ENCODE measurements around the gene WWC2.

DNA sequence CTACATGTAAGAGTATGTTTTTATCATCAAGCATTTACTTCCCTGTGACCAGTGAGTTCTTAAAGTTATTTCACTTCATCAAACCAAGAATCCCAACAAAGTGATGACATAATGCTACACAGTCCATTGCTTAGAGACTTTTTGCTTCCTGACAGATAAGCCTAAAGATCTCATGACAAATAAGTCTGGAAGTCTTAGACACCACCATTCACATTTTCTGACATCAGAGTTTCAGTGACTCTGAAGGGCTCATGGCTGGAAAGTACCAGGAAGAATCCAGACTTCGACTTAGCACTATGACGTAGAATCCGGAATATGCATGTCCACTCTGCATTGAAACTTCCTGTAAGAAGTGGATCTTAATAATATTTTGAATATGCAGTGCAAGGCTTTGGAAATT is 167.3 kb downstream of the WWC2 start:
- TF ChIP-seq EZH2 (IDR thresholded peaks at IDR 0.05) (no peak), POLR2AphosphoS5 (IDR thresholded peaks at IDR 0.05; ENCODE audit: borderline replicate concordance, low read depth, low read length) (no peak)
